Measurements from ENCODE around the gene PLEKHM2.
A peak's percentile ranks its signal among the peaks of the same experiment; 100 is the strongest.

Gene PLEKHM2, protein sequence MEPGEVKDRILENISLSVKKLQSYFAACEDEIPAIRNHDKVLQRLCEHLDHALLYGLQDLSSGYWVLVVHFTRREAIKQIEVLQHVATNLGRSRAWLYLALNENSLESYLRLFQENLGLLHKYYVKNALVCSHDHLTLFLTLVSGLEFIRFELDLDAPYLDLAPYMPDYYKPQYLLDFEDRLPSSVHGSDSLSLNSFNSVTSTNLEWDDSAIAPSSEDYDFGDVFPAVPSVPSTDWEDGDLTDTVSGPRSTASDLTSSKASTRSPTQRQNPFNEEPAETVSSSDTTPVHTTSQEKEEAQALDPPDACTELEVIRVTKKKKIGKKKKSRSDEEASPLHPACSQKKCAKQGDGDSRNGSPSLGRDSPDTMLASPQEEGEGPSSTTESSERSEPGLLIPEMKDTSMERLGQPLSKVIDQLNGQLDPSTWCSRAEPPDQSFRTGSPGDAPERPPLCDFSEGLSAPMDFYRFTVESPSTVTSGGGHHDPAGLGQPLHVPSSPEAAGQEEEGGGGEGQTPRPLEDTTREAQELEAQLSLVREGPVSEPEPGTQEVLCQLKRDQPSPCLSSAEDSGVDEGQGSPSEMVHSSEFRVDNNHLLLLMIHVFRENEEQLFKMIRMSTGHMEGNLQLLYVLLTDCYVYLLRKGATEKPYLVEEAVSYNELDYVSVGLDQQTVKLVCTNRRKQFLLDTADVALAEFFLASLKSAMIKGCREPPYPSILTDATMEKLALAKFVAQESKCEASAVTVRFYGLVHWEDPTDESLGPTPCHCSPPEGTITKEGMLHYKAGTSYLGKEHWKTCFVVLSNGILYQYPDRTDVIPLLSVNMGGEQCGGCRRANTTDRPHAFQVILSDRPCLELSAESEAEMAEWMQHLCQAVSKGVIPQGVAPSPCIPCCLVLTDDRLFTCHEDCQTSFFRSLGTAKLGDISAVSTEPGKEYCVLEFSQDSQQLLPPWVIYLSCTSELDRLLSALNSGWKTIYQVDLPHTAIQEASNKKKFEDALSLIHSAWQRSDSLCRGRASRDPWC

GRCh38 chr1:15684042-15684461 is at the start of gene PLEKHM2:
TSS of gene PLEKHM2 (plus strand) at chr1:15684320. CDS start at chr1:15684559, 239 bp downstream.
- TF ChIP-seq CTCF (conservative IDR thresholded peaks at IDR 0.05; ENCODE audit: low read depth) = no peak
- H3K27ac ChIP-seq = peak within 1 kb of the TSS; percentile 97
- CTCF ChIA-PET = interaction anchor here (0.6 kb wide), 1 partner anchor 394 kb away, joined by 3 read pairs; no protein-coding TSS in a partner anchor
- POLR2A ChIA-PET (ENCODE audit: low non-redundant PET) = no interaction called here
- peak; percentile 28 for DNase-seq (ENCODE audit: low spot score)

DNA sequence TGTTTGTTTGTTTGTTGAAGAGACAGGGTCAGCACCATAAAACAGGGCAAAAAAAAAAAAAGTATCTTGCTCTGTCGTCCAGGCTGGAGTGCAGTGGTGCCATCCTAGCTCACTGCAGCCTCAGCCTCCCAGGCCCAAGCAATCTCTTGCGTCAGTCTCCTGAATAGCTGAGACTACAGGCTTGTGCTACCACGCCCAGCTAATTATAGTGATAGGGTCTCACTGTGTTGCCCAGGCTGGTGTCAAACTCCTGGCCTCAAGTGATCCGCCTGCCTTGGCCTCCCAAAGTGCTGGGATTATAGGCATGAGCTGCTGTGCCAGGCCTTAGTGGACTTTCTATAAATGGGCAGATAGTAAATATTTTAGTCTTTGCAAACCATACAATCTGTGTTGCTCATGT is 47.7 kb upstream of the PLEKHM2 start:
- DNase-seq (ENCODE audit: low spot score) = no peak
- POLR2A ChIA-PET (ENCODE audit: low non-redundant PET) = no interaction called here
- TF ChIP-seq CTCF (conservative IDR thresholded peaks at IDR 0.05; ENCODE audit: low read depth) = no peak
- CTCF ChIA-PET = no interaction called here
- H3K27ac ChIP-seq = no peak overlapping the region

- POLR2A ChIA-PET (ENCODE audit: low non-redundant PET) = no interaction called here
- TF ChIP-seq CTCF (conservative IDR thresholded peaks at IDR 0.05; ENCODE audit: low read depth) = no peak
- DNase-seq (ENCODE audit: low spot score) = no peak
- CTCF ChIA-PET = no interaction called here
- no peak overlapping the region for H3K27ac ChIP-seq
Observed at GRCh38 chr1:15637826-15638225, 46.3 kb upstream of the PLEKHM2 start.

DNA sequence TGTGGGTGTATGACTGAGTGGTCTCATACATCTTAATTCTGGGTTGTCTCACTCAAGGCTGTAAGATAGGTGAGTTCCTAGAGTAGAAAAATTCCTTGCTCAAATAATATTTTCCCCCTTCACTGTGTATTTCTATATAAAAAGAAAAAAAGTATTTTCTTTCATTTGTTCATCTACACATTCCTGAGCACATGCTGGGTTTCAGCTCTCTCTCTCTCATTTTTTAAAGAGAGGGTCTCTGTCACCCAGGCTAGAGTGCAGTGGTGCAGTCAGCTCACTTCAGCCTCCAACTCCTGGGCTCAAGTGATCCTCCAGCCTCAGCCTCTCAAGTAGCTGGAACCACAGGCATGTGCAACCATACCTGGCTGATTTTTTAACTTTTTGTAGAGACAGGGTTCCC is 44.9 kb upstream of the PLEKHM2 start:
- TF ChIP-seq CTCF (conservative IDR thresholded peaks at IDR 0.05; ENCODE audit: low read depth) = no peak
- H3K27ac ChIP-seq = no peak overlapping the region
- no peak for DNase-seq (ENCODE audit: low spot score)
- ChIA-PET POLR2A (ENCODE audit: low non-redundant PET) (no interaction called here), CTCF (no interaction called here)

GRCh38 chr1:15639931-15640330 is 44.2 kb upstream of the PLEKHM2 start:
- TF ChIP-seq CTCF (conservative IDR thresholded peaks at IDR 0.05; ENCODE audit: low read depth) = no peak
- ChIA-PET POLR2A (ENCODE audit: low non-redundant PET) (no interaction called here), CTCF (interaction anchor here (0.9 kb wide), 1 partner anchor 63 kb away, joined by 6 read pairs; no protein-coding TSS in a partner anchor)
- no peak for DNase-seq (ENCODE audit: low spot score)
- no peak overlapping the region for H3K27ac ChIP-seq

GRCh38 chr1:15640667-15641066 is 43.5 kb upstream of the PLEKHM2 start:
- CTCF ChIA-PET = interaction anchor here (0.6 to 0.9 kb wide), 3 partner anchors 13 to 62 kb away, joined by 3 to 6 read pairs (median 4); no protein-coding TSS in a partner anchor
- DNase-seq (ENCODE audit: low spot score) = no peak

More at GRCh38 chr1:15640667-15641066, 43.5 kb upstream of the PLEKHM2 start:
- no peak for TF ChIP-seq CTCF (conservative IDR thresholded peaks at IDR 0.05; ENCODE audit: low read depth)
- H3K27ac ChIP-seq = no peak overlapping the region
- POLR2A ChIA-PET (ENCODE audit: low non-redundant PET) = no interaction called here
